ENCODE data around the gene PRSS56. TPM values are rescaled to one million over a fixed set of nuclear protein-coding genes. Genes with fewer than 3 reads are reported as not detected.

Gene PRSS56
- total RNA-seq, 1 donor from 2014 or later: not detected

DNA sequence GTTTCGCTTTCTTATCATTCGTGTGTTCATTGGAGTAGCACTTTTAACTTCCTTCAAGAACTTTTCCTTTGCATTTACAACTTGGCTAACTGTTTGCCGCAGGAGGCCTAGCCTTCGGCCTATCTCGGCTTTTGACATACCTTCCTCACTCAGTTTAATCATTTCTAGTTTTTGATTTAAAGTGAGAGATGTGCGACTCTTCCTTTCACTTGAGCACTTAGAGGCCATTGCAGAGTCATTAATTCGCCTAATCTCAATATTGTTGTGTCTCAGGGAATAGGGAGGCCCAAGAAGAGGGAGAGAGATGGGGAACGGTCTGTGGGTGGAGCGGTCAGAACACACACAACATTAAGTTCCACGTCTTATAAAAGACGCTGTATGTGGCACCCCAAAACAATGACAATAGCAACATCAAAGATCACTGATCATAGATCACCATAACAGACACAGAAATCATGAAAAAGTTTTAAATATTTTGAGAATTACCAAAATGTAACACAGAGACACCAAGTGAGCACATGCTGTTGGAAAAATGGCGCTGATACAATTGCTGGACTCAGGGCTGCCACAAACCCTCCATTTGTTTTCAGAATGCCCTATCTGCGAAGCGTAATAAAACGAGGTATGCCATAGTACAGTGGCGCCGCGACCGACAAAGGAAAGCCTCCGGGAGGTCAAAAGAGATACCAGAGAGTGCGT, 29.6 kb downstream of the PRSS56 start:
- H3K4me2 ChIP-seq: peak overlapping the region; percentile 84
- peak overlapping the region; percentile 40 for H2AFZ ChIP-seq (replicated peaks)
- Mint-ChIP-seq H3K27me3 (ENCODE audit: insufficient read depth, low read depth) (peaks cover 4% of the 10 kb centered on the region), H3K4me1 (peaks cover 15% of the 10 kb centered on the region), H3K27ac (peak overlapping the region; percentile 98), H3K4me3 (peak overlapping the region; percentile 99), H3K36me3 (peaks cover 39% of the 10 kb centered on the region), H3K9me3 (peaks cover 19% of the 10 kb centered on the region)
- DNase-seq (ENCODE audit: low spot score): no peak
- peak overlapping the region; percentile 58 for H3K4me3 ChIP-seq
- H3K27ac ChIP-seq: peak overlapping the region; percentile 81
- peaks cover 4% of the 10 kb centered on the region for H3K4me1 ChIP-seq
- no peaks in the 10 kb centered on the region for H3K27me3 ChIP-seq
- H3K9me3 ChIP-seq (ENCODE audit: low read depth): no peaks in the 10 kb centered on the region
- peaks cover 25% of the 10 kb centered on the region for H4K20me1 ChIP-seq (ENCODE audit: low read depth)
- peaks cover 11% of the 10 kb centered on the region for H3F3A ChIP-seq (ENCODE audit: low read depth)
- peak overlapping the region; percentile 72 for H3K9ac ChIP-seq
- peaks cover 68% of the 10 kb centered on the region for H3K79me2 ChIP-seq (ENCODE audit: low read depth)
- H3K36me3 ChIP-seq: no peaks in the 10 kb centered on the region
- TF ChIP-seq, protein P1, sequence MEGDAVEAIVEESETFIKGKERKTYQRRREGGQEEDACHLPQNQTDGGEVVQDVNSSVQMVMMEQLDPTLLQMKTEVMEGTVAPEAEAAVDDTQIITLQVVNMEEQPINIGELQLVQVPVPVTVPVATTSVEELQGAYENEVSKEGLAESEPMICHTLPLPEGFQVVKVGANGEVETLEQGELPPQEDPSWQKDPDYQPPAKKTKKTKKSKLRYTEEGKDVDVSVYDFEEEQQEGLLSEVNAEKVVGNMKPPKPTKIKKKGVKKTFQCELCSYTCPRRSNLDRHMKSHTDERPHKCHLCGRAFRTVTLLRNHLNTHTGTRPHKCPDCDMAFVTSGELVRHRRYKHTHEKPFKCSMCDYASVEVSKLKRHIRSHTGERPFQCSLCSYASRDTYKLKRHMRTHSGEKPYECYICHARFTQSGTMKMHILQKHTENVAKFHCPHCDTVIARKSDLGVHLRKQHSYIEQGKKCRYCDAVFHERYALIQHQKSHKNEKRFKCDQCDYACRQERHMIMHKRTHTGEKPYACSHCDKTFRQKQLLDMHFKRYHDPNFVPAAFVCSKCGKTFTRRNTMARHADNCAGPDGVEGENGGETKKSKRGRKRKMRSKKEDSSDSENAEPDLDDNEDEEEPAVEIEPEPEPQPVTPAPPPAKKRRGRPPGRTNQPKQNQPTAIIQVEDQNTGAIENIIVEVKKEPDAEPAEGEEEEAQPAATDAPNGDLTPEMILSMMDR (IDR thresholded peaks at IDR 0.05): no peak
- TF ChIP-seq EZH2phosphoT487 (IDR thresholded peaks at IDR 0.05) (no peak), EZH2 (IDR thresholded peaks at IDR 0.05) (no peak)

DNA sequence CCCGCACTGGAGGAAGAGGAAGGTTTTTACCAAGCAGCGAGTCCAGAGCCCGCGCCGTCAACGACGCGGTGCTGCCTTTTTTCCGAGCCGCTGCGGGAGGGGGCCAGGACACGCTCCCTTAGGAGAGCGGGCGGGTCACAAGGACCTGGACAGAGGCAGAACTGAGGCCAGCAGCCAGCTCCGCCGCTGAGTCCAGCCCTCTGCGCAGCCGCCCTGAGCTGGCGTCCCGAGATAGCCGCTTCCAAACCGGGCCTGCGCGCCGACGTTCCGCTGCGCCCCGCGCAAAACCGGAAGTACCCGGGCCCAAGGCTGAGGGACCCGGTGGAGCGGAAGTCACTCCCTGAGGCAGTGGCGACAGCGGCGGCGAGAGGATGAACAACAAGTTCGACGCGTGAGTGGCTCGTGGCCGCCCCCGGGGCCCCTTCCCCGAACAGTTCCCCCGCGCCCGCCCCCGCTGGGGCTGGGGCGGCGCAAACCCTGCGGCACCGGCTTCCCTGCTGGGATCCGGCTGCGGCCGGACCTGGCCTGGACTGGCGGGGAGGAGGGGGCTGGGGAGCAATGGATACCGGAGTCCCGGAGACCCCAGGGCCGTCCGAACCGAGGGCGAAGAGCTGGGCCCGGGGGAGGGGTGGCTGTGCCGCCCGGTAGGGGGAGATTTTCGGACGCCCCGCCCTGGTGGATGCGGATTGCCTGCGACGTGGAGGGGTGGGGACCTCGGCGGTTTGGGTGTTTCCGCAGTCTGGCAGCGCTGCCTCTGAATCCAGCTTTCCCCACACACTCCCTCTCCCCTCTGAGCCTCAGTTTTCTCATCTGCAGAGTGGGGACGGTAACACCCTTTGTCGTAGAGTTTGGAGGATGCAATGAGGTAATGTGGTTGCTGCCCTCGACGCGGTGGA, 30.4 kb downstream of the PRSS56 start, which contains the start of the genes EIF4E2 and TIGD1:
EIF4E2 (plus strand) TSS at position 336 of the 896 bp plus-strand sequence; CDS start at position 372, 36 bp downstream.
TIGD1 (minus strand) TSS at position 204 of the 896 bp plus-strand sequence. CDS start 675 bp downstream, outside the sequence.
- Mint-ChIP-seq H3K9me3 (peaks cover 19% of the 10 kb centered on the region), H3K36me3 (peaks cover 39% of the 10 kb centered on the region), H3K4me1 (peaks cover 15% of the 10 kb centered on the region), H3K27me3 (ENCODE audit: insufficient read depth, low read depth) (peaks cover 4% of the 10 kb centered on the region), H3K27ac (peak within 1 kb of the TSS; percentile 98), H3K4me3 (peak within 1 kb of the TSS; percentile 99)
- H3K79me2 ChIP-seq (ENCODE audit: low read depth): peaks cover 76% of the 10 kb centered on the region
- H3K4me2 ChIP-seq: peak within 1 kb of the TSS; percentile 84
- H4K20me1 ChIP-seq (ENCODE audit: low read depth): peaks cover 33% of the 10 kb centered on the region
- peak within 1 kb of the TSS; percentile 40 for H2AFZ ChIP-seq (replicated peaks)
- H3F3A ChIP-seq (ENCODE audit: low read depth): peaks cover 11% of the 10 kb centered on the region
- peaks cover 4% of the 10 kb centered on the region for H3K4me1 ChIP-seq
- peak within 1 kb of the TSS; percentile 58 for H3K4me3 ChIP-seq
- H3K36me3 ChIP-seq: no peaks in the 10 kb centered on the region
- no peaks in the 10 kb centered on the region for H3K9me3 ChIP-seq (ENCODE audit: low read depth)
- TF ChIP-seq EZH2phosphoT487 (IDR thresholded peaks at IDR 0.05): no peak
- TF ChIP-seq, protein P1 (IDR thresholded peaks at IDR 0.05): peak; percentile 39
- peak; percentile 62 for TF ChIP-seq EZH2 (IDR thresholded peaks at IDR 0.05)
- H3K27ac ChIP-seq: peak within 1 kb of the TSS; percentile 81
- DNase-seq (ENCODE audit: low spot score): peak; percentile 98
- peak within 1 kb of the TSS; percentile 72 for H3K9ac ChIP-seq
- H3K27me3 ChIP-seq: no peaks in the 10 kb centered on the region

DNA sequence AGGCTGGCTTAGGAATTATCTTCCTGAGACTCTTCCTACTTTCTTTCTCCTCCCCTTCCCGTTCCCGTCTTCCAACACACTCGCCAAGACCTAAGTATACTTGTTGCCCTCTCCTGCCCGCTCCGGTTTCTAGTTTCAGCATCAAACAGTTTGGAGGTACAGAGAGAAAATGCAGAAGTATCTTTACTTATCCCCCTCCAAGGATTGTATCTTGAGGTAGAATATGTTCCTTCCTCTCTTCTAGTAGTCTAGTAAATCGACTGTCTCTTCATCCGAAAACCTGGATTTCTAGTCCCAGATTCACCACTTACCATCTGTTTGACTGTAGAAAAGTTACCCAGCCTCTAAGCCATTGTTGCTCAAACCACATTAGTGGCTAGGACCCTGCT, 31.1 kb downstream of the PRSS56 start:
- Mint-ChIP-seq H3K9me3 (peaks cover 19% of the 10 kb centered on the region), H3K27me3 (ENCODE audit: insufficient read depth, low read depth) (peaks cover 4% of the 10 kb centered on the region), H3K4me1 (peaks cover 15% of the 10 kb centered on the region), H3K27ac (peak overlapping the region; percentile 47), H3K4me3 (peak overlapping the region; percentile 99), H3K36me3 (peaks cover 37% of the 10 kb centered on the region)
- H4K20me1 ChIP-seq (ENCODE audit: low read depth): peaks cover 38% of the 10 kb centered on the region
- peaks cover 11% of the 10 kb centered on the region for H3F3A ChIP-seq (ENCODE audit: low read depth)
- peak overlapping the region; percentile 72 for H3K9ac ChIP-seq
- peaks cover 78% of the 10 kb centered on the region for H3K79me2 ChIP-seq (ENCODE audit: low read depth)
- DNase-seq (ENCODE audit: low spot score): no peak
- no peak overlapping the region for H2AFZ ChIP-seq (replicated peaks)
- H3K27me3 ChIP-seq: no peaks in the 10 kb centered on the region
- H3K4me2 ChIP-seq: peak overlapping the region; percentile 84
- H3K27ac ChIP-seq: no peak overlapping the region
- no peaks in the 10 kb centered on the region for H3K36me3 ChIP-seq
- H3K4me3 ChIP-seq: peak overlapping the region; percentile 58
- peaks cover 4% of the 10 kb centered on the region for H3K4me1 ChIP-seq
- TF ChIP-seq, protein P1 (IDR thresholded peaks at IDR 0.05): no peak
- TF ChIP-seq EZH2phosphoT487 (IDR thresholded peaks at IDR 0.05): no peak
- no peak for TF ChIP-seq EZH2 (IDR thresholded peaks at IDR 0.05)
- no peaks in the 10 kb centered on the region for H3K9me3 ChIP-seq (ENCODE audit: low read depth)
